HEK293T (cell line): ENCODE data around the gene EME2.

Source experiments
- L3MBTL2 ChIP-seq: fragments of 450-650 bp; conservative IDR thresholded peaks from 2 replicates; pipeline ENCODE4 v1.6.1; 2016; ENCODE audit warnings: mild to moderate bottlenecking
- SP1 ChIP-seq: fragments of 450-650 bp; IDR thresholded peaks from 2 replicates; pipeline ENCODE4 v1.6.1; 2017

DNA sequence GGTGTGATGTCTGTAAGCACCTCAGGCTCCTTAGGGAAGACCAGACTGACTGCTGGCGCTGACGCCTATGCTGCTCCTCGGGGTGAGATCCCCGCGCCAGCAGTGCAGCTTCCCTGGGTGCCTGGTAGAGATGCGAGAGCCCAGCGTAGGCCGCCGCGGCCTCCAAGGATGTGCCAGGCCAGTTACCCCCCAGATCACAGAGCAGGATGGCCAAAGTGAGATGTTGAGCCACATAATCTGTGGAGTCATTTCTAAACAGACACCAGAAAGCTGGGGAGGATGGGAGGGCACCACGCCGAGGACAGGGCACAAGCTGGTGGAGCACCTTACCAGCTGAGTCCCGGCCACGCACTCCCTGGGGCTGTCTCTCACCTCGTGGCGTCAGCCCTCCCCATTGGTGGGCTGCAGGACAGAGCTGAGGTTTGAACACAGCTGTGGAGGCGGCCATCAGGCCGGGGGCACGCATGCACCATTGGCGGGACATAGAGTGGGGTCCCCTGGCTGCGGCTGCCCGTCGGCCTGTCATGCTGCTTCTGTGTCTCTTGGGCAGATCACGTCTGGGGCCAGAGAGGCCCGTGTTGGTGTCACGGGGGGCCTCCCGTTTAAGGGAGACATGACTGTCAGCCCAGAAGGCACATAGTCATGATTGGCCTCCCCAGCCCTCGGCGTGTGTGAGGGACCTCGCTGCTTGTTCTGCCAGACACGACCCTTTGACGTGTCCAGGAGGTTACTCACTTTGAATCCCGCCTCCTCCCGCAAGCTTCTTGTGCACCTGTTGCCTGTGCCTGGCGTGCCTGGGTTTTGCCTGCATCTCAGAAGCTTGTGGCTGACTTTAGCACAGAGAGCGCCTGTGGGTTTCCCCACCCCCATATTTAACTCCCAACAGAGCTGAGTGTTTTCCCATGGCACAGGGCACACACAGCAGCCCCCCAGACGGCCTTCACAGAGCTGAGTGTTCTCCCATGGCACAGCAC is 44.7 kb upstream of the EME2 start:
- TF ChIP-seq SP1, result no peak
- no peak for TF ChIP-seq L3MBTL2
